ENCODE measurements around the gene NPHS1. TPM values are rescaled to one million over a fixed set of nuclear protein-coding genes. Genes with fewer than 3 reads are reported as not detected.
"Not testable (repeated sequence)": the region's sequence is repeated elsewhere in the genome, so short reads cannot be mapped to it uniquely, and the experiment has no call there.

Gene NPHS1
- total RNA-seq, 1 experiment from 2014 or later = 0.67 TPM

- Histone ChIP-seq H3K27me3 (ENCODE audit: control insufficient read depth, insufficient read depth, low read length) (peaks cover under 1% of the 10 kb centered on the region; the same call in 1 of the 2 replicates), H3K27ac (ENCODE audit: low read length) (no peak overlapping the region), H3K9me3 (ENCODE audit: control insufficient read depth, insufficient read depth, low read depth, low read length) (no peaks in the 10 kb centered on the region), H3K4me3 (ENCODE audit: low read depth in 2 of 2, low read length in 2 of 2) (no peak overlapping the region), H3K4me1 (ENCODE audit: control insufficient read depth, insufficient read depth, low read length) (peaks cover 11% of the 10 kb centered on the region), H3K36me3 (ENCODE audit: control insufficient read depth, insufficient read depth, low read length) (no peaks in the 10 kb centered on the region)
- BruUV-seq (replicated peaks) = no TSS peak
- in situ Hi-C loops (cut with HindIII; ENCODE audit: low pct_unique_long_range_greater_than_20kb, low sequenced_read_pairs) = no loop called here
- intact Hi-C loops (cut with micrococcal nuclease; ENCODE audit: unreplicated experiment) = no loop called here
- DNase-seq (ENCODE audit: low read depth, low spot score) = no peak
- ChIA-PET POLR2A (no interaction called here), CTCF (interaction anchor here (0.6 kb wide), 1 partner anchor 22 kb away, joined by 4 read pairs; no protein-coding TSS in a partner anchor)
- ATAC-seq = no peak
- TF ChIP-seq SIN3A (IDR thresholded peaks at IDR 0.05; ENCODE audit: borderline replicate concordance, insufficient read depth, low read depth, low read length) (no peak), POLR2AphosphoS5 (IDR thresholded peaks at IDR 0.05; ENCODE audit: low read depth, low read length) (no peak)
Measured at GRCh38 chr19:35841961-35842595, 10.2 kb downstream of the NPHS1 start.

- H3K9me3 ChIP-seq (ENCODE audit: control insufficient read depth, insufficient read depth, low read depth, low read length); DNase-seq (ENCODE audit: low read depth, low spot score); BruUV-seq (replicated peaks); H3K36me3 ChIP-seq (ENCODE audit: control insufficient read depth, insufficient read depth, low read length); H3K27me3 ChIP-seq (ENCODE audit: control insufficient read depth, insufficient read depth, low read length); H3K4me3 ChIP-seq (ENCODE audit: low read depth in 2 of 2, low read length in 2 of 2); H3K4me1 ChIP-seq (ENCODE audit: control insufficient read depth, insufficient read depth, low read length); H3K27ac ChIP-seq (ENCODE audit: low read length); CTCF ChIA-PET; ATAC-seq; intact Hi-C loops (cut with micrococcal nuclease; ENCODE audit: unreplicated experiment): not testable (repeated sequence)
- POLR2A ChIA-PET = interaction anchor here (0.6 kb wide), 1 partner anchor 34 kb away, joined by 5 read pairs; no protein-coding TSS in a partner anchor
- in situ Hi-C loops (cut with HindIII; ENCODE audit: low pct_unique_long_range_greater_than_20kb, low sequenced_read_pairs) = loop anchor here (10.0 kb wide), 1 partner anchor 69 kb away; the partner anchor contains the start of genes HCST, NFKBID and TYROBP
Measured at GRCh38 chr19:35836096-35836495, 16.2 kb downstream of the NPHS1 start.

GRCh38 chr19:35833972-35834371 lies 18.3 kb downstream of the NPHS1 start:
- in situ Hi-C loops (cut with HindIII; ENCODE audit: low pct_unique_long_range_greater_than_20kb, low sequenced_read_pairs) = loop anchor here (10.0 kb wide), 1 partner anchor 71 kb away; the partner anchor contains the start of genes HCST, NFKBID and TYROBP
- Histone ChIP-seq H3K27ac (ENCODE audit: low read length) (no peak overlapping the region), H3K27me3 (ENCODE audit: control insufficient read depth, insufficient read depth, low read length) (peaks cover 4% of the 10 kb centered on the region), H3K4me1 (ENCODE audit: control insufficient read depth, insufficient read depth, low read length) (no peaks in the 10 kb centered on the region), H3K36me3 (ENCODE audit: control insufficient read depth, insufficient read depth, low read length) (no peaks in the 10 kb centered on the region), H3K4me3 (ENCODE audit: low read depth in 2 of 2, low read length in 2 of 2) (no peak overlapping the region), H3K9me3 (ENCODE audit: control insufficient read depth, insufficient read depth, low read depth, low read length) (no peaks in the 10 kb centered on the region)
- CTCF ChIA-PET = interaction anchor here (1.0 kb wide), 1 partner anchor 17 kb away, joined by 3 read pairs; no protein-coding TSS in a partner anchor
- intact Hi-C loops (cut with micrococcal nuclease; ENCODE audit: unreplicated experiment) = no loop called here
- DNase-seq (ENCODE audit: low read depth, low spot score) (no peak), ATAC-seq (no peak)
- BruUV-seq (replicated peaks) = no TSS peak
- TF ChIP-seq REST (IDR thresholded peaks at IDR 0.05; ENCODE audit: insufficient read depth in 1 of 2, low read depth in 2 of 2, low read length in 1 of 2) (no peak), POLR2AphosphoS5 (IDR thresholded peaks at IDR 0.05; ENCODE audit: low read depth, low read length) (no peak), SIN3A (IDR thresholded peaks at IDR 0.05; ENCODE audit: borderline replicate concordance, insufficient read depth, low read depth, low read length) (no peak), CTCF (IDR thresholded peaks at IDR 0.05) (no peak), TCF7L2 (IDR thresholded peaks at IDR 0.05; ENCODE audit: low read depth, low read length) (no peak)
- POLR2A ChIA-PET = interaction anchor here (0.7 kb wide), 1 partner anchor 31 kb away, joined by 4 read pairs; no protein-coding TSS in a partner anchor
